Cerebellar cortex (tissue), 1 donor: ENCODE results near the gene DNAH11.
"Not testable (repeated sequence)": the region's sequence is repeated elsewhere in the genome, so short reads cannot be mapped to it uniquely, and the experiment has no call there.

Experiments
- DNase-seq: peaks from one replicate; pipeline ENCODE4 v3.0.0-alpha.2; 2015; ENCODE audit warnings: low spot score

DNAH11 gene, protein sequence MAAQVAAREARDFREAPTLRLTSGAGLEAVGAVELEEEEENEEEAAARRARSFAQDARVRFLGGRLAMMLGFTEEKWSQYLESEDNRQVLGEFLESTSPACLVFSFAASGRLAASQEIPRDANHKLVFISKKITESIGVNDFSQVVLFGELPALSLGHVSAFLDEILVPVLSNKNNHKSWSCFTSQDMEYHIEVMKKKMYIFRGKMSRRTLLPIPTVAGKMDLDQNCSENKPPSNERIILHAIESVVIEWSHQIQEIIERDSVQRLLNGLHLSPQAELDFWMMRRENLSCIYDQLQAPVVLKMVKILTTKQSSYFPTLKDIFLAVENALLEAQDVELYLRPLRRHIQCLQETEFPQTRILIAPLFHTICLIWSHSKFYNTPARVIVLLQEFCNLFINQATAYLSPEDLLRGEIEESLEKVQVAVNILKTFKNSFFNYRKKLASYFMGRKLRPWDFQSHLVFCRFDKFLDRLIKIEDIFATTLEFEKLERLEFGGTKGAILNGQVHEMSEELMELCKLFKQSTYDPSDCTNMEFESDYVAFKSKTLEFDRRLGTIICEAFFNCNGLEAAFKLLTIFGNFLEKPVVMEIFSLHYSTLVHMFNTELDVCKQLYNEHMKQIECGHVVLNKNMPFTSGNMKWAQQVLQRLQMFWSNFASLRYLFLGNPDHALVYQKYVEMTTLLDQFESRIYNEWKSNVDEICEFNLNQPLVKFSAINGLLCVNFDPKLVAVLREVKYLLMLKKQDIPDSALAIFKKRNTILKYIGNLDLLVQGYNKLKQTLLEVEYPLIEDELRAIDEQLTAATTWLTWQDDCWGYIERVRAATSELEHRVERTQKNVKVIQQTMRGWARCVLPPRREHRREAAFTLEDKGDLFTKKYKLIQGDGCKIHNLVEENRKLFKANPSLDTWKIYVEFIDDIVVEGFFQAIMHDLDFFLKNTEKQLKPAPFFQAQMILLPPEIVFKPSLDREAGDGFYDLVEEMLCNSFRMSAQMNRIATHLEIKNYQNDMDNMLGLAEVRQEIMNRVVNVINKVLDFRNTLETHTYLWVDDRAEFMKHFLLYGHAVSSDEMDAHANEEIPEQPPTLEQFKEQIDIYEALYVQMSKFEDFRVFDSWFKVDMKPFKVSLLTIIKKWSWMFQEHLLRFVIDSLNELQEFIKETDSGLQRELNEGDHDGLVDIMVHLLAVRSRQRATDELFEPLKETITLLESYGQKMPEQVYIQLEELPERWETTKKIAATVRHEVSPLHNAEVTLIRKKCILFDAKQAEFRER (N-terminal part only)

DNA sequence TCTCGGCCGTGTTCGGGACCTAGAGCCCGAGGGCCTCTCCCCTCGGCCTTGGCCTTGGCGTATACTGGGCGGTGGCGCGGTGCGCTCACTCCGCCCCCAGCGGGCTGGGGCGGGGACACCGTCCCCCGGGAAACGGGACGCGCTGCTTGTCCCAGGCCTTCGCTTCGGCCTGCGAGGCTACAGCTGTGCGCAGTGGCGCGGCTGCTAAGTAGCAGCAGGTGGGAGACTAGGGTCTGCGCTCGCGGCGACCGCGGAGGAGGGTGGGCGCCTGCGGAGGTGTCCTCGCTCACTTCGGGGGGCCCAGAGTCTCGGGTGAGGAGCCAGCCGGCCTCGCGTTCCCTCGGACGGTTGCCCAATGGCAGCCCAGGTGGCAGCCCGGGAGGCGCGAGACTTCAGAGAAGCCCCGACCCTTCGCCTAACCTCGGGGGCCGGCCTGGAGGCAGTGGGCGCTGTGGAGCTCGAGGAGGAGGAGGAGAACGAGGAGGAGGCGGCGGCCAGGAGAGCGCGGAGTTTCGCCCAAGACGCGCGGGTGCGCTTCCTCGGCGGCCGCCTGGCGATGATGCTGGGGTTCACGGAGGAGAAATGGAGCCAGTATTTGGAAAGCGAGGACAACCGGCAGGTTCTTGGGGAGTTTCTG, at the start of gene DNAH11:
DNAH11 (plus strand) TSS at position 149 of the 637 bp plus-strand sequence; CDS start at position 356, 207 bp downstream.
- no peak for DNase-seq

DNA sequence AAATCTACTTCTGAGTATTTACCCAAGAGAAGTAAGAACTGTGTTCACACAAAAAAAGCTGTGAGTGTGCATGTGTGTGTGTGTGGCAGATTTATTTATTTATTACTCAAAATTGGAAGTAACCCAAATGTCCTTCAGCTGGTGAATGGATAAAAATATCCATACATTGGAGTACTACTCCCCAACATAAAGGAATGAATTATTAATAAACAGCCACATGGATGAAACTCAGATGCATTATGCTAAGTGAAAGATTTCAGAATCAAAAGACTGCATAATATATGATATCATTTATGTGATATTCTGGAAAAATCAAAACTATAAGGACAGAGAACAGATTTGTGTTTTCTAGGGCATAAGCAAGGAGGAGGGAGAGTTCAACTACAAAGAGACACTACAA, 47.1 kb upstream of the DNAH11 start:
- no peak for DNase-seq

DNA sequence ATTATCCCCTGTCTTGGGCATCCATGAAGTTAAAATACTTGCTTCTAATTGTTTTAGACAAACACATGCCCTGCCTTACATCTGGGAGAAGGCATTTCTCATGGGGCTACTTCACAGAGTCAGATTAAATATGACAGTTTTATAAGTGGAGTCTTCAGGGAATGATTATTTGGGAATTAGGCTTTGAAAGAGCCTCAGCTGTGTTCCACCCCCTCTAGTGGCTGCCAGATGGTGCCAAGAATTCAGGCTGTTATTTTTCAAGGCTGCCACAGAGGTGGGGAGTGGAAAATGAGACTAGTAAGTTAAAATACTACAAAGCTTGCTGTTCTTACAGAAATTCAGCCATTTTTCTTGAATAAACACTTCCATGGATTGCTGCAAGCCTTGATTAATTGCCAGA, 45.8 kb upstream of the DNAH11 start:
- no peak for DNase-seq

DNA sequence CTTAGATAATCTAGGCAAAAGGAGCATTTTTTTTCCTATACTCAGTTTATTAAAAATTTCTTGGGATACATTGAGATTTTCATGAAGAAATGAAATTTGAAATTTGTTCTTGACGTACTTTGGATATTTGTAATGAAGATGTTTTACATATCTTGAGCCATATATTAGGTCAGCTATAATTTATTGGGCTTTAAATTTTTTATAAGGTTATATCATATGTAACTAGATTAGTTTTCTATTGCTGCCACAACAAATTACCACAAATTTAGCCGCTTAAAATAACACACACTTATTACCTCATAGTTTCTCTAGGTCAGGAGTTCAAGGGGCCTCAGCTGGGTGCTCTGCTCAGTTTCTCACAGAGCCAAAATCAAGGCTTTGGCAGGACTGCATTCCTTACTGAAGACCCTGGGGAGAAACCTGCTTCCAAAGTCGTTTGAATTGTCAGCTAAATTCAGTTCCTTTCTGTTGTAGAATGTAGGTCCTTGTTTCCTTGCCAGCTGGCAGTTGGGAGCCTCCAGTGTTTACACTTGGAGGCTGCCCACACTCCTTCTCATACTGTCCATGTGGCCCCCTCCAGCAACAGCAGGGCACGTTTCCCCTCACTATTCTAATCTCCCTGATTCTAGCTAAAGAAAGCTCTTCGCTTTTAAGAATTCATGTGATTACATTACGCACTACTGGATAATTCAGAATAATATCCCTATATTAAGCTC, 42.6 kb upstream of the DNAH11 start:
- DNase-seq, result no peak

DNA sequence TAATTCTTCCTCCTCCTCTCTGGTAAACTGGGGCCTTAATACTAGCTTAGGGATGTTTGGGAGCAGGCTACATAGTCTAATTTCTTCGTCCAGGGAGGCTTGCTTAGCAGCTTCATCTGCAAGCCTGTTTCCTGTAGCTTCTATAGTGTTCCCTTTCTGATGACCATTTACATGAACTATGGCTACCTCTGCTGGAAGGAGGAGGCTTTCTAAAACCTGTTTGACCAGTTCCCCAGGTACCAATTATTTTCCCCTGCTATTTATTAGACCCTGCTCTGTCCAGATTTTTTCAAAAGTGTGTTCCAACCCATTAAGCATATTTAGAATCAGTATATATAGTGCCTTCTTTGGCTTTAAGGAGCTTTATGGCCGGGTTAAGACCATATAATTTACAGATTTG, 38.8 kb upstream of the DNAH11 start:
- no peak for DNase-seq

DNA sequence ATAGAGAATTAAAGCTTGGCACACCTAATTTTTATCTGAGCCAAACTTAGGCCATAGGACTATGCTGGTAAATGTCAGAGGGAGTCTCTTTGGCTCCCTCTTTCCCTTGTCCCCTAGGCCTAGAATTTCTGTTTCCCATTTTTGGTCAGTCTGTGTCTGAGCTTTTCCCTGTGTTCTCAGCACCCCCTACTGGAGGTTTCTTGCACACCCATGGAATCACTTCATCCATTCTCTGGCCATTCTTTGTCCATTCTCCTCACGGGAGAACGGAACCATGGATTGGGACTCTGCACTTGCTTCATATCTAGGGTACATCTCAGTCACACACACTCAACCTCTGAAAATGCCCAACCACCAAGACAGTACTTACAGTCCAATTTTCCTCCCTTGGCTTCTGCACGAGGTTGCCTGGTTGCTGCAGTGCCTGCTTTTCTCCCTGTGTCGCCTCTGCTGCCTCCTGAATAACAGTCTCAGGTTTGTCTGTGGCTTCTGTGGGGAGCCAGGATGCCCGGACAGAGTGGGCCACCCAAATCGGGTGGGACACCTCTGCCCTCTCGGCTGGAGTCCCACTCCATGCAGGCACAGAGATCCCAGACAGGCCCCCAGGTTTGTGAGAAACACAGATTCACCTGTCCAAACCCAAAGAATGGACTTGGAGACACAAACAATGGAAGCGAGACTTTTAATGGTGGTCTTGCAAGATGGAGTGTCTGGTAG, 35.1 kb upstream of the DNAH11 start:
- DNase-seq, result peak; percentile 35

DNA sequence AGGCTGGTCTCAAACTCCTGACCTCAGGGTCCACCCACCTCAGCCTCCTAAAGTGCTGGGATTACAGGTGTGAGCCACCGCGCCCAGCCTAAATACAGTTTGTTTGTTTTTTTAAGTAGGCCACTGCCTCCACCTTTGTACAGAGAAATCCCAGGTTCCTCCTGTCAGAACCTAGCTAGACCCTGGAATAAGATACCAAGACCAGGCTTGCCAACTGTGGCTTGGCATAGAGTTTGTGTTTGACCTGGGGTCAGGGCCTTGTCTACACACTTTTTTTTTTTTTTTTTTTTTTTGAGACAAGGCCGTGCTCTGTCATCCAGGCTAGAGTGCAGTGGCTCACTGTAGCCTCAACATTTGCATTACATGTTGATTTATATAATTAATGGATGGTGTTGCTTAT, 34.3 kb upstream of the DNAH11 start:
- no peak for DNase-seq

DNA sequence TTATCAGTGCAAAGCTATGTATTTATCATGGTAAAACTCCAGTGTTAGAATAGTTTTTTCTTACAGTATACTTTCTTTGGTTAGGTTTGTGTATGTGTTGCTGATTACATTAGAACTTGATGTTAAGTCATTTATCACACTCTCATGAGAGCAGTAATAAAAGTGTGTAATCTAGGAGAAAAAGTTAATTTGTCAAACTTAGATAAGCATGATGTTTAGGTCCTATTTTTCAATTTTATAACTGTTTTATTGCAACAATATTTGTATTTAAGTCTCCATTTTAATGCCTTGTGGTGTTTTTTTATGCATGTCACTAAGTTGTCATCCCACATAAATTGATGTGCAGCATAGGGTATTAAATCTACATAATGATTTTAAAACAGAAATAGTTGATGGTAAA, 28.8 kb upstream of the DNAH11 start:
- DNase-seq, result no peak

DNA sequence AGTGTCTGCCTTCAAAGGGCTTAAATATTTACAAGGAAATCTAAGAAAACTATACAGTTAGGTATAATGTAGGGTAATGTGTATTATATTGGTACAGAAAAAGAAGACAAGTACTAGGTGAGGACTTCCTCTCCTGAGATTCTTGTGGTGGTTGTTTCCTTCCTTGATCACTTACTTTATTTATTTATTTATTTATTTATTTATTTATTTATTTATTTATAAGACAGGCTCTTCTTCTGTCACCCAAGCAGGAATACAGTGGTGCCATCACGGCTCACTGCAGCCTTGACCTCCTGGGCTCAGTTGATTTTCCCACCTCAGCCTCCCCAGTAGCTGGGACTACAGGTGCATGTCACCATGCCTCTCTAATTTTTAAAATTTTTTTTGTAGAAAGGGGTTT, 18.2 kb upstream of the DNAH11 start:
- DNase-seq, result no peak

DNA sequence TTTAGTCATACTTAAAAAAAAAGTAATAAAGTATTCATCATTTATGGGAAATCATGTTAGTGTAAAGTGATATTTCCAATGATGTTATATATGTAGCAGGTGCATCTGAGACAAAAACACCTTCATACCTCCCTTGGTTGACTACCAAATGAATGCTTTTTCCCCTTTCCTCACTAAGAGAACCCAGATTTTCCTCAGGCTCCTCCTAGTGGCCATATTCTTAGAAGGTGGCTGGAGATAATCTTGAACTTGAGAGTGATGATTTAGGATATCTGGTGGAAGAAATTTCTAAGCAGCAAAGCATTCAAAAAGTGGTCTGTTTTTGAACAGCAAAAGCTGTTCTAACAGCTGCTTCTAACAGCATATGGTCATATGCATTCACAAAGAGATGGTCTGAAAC, 16.8 kb upstream of the DNAH11 start:
- no peak for DNase-seq

DNA sequence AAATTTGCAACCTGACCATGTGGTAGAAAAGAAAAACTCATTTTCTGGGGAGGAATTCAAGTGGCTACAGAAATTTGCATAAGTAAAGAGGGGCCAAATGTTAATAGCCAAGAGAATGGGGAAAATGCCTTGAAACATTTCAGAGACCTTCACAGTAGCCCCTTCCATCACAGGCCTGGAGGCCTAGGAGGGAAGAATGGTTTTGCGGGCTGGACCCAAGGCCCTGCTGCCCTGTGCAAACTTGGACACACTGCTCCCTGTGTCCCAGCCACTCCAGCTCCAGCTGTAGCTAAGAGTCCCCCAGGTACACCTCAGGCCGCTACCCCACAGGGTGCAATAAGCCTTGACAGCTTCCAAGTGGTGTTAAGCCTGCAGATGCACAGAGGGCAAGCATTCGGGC, 16.4 kb upstream of the DNAH11 start:
- no peak for DNase-seq

DNA sequence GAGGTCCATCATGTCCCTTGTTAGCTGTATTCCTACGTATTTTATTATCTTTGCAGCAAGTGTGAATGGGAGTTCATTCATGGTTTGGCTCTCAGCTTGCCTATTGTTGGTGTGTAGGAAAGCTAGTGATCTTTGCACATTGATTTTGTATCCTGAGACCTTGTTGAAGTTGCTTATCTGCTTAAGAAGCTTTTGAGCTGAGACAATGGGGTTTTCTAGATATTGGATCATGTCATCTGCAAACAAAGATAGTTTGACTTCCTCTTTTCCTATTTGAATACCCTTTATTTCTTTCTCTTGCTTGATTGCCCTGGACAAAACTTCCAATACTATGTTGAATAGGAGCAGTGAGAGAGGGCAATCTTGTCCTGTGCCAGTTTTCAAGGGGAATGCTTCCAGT, 10.4 kb upstream of the DNAH11 start:
- DNase-seq, result not testable (repeated sequence)

DNA sequence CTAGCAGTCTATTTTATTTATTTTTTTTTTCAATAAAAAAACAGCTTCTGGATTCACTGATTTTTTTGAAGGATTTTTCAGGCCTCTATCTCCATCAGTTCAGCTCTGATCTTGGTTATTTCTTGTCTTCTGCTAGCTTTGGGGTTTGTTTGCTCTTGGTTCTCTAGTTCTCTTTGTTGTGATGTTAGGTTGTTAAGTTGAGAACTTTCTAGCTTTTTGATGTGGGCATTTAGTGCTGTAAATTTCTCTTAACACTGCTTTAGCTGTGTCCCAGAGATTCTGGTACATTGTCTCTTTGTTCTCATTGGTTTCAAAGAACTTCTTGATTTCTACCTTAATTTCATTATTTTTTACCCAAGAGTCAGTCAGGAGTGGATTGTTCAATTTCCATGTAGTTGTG, 9.2 kb upstream of the DNAH11 start:
- DNase-seq, result not testable (repeated sequence)

DNA sequence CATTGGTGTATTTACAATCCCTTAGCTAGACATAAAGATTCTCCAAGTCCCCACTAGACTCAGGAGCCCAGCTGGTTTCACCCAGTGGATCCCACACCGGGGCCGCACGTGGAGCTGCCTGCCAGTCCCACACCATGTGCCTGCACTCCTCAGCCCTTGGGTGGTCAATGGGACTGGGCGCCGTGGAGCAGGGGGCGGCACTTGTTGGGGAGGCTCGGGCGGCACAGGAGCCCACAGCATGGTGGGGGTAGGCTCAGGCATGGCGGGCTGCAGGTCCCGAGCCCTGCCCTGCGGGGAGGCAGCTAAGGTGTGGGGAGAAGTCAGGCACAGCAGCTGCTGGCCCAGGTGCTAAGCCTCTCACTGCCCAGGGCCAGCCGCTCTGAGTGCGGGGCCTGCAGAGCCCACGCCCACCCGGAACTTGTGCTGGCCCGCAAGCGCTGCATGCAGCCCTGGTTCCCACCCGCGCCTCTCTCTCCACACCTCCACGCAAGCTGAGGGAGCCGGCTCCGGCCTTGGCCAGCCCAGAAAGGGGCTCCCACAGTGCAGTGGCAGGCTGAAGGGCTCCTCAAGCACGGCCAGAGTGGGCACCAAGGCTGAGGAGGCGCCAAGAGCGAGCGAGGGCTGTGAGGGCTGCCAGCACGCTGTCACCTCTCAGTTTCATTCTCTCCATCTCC, 6.3 kb upstream of the DNAH11 start:
- not testable (repeated sequence) for DNase-seq

DNA sequence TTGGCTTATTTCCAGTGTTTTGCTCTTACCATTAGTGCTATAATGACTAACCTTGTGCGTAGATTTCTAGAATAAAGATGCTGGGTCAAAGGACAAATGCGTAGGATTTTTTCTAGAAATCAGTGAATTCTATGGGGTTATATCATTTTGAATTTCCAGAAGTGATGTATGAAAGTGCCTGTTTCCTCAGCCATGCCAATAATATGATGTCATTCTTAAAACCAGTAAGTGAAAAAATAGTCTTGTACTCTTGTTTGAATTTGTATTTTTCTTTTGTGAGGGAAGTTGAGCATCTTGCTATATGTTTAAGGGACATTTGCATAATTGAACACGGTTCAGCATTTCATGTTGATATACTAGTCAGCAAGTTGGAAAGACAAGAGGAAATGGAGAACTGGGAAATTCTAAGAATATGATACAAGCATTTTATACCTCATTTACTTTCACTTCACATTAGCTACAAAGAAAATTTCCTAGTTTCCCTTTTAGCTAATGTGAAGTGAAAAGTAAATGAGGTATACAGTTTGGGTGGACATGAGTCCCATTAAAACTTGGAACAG, 3.8 kb upstream of the DNAH11 start:
- DNase-seq, result no peak

DNA sequence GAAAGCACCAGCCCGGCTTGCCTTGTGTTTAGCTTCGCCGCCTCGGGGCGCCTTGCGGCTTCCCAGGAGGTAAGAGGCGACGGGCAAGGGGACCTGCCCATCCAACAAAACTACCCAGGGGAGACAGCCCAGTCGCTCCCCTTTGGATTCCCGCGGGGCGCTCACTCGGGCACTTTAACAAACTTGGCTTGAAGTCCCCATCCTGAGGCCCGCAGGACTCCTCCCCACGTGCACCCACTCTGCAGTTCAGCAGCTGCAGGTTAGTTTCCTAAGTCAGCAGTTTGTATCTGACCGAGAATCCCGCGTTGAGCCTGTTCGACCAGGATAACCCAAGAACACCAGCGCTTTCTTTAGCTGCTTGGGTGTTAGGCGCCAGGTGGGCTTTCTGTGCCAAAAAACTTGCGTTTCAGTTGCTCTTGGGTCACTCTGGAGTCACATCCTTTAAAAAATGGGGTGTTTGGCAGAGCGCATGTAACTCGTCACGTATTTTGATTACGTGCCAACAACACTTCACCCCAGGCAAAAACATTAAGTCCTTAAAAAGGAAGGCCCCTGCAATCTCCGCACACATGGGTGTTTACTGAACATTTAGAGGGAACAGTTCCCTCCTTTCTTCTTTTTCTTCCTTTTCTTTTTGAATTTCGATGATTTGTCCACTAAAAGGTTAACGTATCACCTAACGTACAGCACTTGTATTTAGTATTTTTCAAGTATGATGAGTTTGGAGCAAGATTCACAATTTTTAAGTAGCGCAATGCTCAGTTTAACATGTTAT, 876 bp downstream of the DNAH11 start:
- no peak for DNase-seq

DNA sequence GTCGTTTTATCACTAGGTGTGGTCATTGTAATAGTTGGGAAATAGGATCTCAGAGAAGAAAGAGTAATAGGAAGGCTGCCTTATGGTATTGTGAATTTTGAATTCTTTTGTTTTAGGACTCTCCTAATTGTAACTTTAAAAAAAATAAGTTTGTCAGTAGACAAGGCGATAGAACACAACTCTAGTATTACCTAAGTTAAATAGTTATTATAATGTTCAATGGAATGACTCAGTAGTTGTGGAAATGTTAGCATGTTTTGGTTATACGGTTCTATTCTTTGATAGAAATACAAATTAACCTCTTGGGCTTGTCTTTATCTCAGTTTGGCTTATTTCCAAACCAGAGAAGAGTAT, 1.4 kb downstream of the DNAH11 start:
- DNase-seq, result no peak

DNA sequence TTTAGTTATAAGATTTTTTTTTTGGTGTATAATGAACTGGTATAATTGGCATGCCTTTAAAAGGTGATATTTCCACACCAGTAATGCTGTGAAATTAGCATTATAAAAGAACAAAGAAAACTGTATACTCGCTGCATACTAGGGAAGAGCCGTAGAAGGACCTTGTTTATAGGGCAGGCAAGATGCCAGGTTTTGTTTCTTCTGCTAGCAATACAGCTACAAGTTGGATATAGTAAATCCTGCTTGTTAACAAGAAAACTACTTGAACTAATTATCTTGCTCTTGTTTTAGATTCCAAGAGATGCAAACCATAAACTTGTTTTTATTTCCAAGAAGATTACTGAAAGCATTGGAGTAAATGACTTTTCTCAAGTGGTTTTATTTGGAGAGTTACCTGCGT, 1.9 kb downstream of the DNAH11 start:
- no peak for DNase-seq

DNA sequence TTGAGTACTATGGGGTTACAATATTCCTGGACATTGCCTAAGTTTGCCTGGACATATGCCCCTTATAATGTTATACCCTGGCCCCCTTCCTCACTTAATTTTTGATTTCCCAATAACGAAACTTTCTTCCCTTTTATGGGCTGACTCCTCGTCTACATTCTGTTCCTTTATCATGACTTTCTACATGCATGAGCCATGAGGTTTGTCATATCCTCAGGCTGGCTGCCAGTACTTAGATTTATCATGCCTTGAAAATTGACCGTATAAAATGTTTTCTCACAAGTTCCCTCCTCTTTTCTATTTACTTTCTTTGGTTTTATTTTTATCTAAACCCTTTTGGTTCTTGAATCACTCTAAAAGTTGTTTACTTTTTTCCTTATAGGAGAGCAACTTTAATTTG, 4.7 kb downstream of the DNAH11 start:
- no peak for DNase-seq
